ENCODE results near the gene ANK3. TPM values are rescaled to one million over a fixed set of nuclear protein-coding genes. Genes with fewer than 3 reads are reported as not detected.

Gene ANK3
- total RNA-seq, 1 experiment from 2014 or later: 4.1 TPM

- no peak for DNase-seq (ENCODE audit: low read depth)
These were observed 398.6 kb downstream of the ANK3 start for GRCh38 chr10:59991117-59991516.

GRCh38 chr10:59985639-59986038 is 404.0 kb downstream of the ANK3 start:
- DNase-seq (ENCODE audit: low read depth): no peak

- no peak for DNase-seq (ENCODE audit: low read depth)
These were observed 405.3 kb downstream of the ANK3 start for GRCh38 chr10:59984415-59984814.

GRCh38 chr10:59980356-59980755 is 409.3 kb downstream of the ANK3 start:
- no peak for DNase-seq (ENCODE audit: low read depth)

- no peak for DNase-seq (ENCODE audit: low read depth)
These were observed 412.2 kb downstream of the ANK3 start for GRCh38 chr10:59977486-59977885.

- DNase-seq (ENCODE audit: low read depth): no peak
These were observed 412.8 kb downstream of the ANK3 start for GRCh38 chr10:59976909-59977308.
